GM12864 (cell line): ENCODE results near the gene FZD4.
"Not testable (repeated sequence)": the region's sequence is repeated elsewhere in the genome, so short reads cannot be mapped to it uniquely, and the experiment has no call there.

Experiments used
- DNase-seq: peaks from one replicate; pipeline ENCODE4 v3.0.0-alpha.2; 2011; ENCODE audit warnings: low read depth
- H3K4me3 ChIP-seq: 2 replicates; pipeline ENCODE4 v1.5.1; 2011; ENCODE audit warnings: mild to moderate bottlenecking, low read depth, low read length, control low read depth
- CTCF ChIP-seq: IDR thresholded peaks from 2 replicates; pipeline ENCODE4 v1.5.1; 2011; ENCODE audit warnings: low read depth, mild to moderate bottlenecking, moderate library complexity, low read length, control low read depth, inconsistent platforms; ENCODE audit errors: missing control alignments

The FZD4 gene

DNA sequence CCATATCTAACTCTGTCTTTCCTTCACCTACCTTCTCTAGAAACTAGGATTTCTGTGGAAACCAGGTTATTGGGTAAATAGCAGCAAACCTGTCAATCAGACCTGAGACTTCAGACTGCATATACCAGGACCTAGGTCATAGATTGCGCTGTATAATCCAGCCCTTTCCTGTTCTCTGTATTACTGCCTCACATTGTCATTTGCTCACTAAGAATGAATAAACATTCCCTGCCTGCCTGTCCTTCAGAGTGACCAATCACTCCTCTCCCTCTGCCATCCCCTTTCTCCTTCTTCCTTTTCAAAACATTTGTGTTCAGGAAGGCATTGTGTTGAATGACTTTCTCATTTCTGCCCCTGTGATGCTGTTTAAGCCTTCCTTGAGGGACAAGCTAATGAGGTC, 14.1 kb upstream of the FZD4 start:
- DNase-seq, result no peak
- no peak for TF ChIP-seq CTCF
- no peak overlapping the region for H3K4me3 ChIP-seq

DNA sequence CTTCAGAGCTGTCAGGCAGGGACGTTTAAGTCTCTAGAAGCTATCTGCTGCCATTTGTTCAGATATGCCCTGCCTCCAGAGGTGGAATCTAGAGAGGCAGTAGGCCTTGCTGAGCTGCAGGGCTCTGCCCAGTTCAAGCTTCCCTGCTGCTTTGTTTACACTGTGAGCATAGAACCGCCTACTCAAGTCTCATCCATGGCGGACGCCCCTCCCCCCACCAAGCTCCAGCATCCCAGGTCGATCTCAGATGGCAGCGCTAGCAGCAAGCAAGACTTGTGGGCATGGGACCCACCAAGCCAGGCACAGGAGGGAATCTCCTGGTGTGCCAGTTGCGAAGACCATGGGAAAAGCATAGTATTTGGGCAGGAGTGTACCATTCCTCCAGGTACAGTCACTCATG, 12.4 kb upstream of the FZD4 start:
- not testable (repeated sequence) for H3K4me3 ChIP-seq, DNase-seq

DNA sequence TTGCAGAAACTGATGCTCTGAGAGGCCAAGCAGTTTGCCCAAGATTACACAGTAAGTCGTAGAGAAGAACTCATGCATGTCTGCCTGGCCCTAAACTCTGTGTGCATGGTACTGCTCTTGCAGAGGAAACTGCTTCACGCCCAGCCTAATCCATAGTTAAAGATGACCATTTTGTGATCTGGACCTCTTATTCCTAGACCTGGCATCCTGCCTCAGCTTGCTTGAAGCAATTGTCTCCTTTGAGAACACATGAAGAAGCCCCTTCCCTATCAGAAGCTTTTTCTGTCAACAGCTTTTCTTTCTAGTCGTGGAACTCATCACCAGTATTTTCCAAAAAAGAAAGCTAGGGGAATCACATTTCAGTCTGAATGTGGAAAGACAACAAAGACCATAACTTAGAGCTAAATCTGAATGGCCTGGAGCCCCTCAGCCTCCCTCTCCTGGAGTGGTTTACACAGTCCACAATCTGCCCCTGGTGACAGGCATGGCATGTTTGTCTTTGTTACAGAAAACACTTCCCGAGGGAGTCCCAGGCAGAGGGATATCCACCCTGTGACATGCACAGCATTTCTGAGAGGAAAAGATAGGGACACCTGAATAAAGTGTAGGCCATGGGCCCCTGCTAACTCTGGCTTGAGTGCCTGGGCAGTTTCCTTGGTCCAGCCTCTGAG, 2.9 kb upstream of the FZD4 start:
- H3K4me3 ChIP-seq, result no peak overlapping the region
- TF ChIP-seq CTCF, result no peak
- no peak for DNase-seq

DNA sequence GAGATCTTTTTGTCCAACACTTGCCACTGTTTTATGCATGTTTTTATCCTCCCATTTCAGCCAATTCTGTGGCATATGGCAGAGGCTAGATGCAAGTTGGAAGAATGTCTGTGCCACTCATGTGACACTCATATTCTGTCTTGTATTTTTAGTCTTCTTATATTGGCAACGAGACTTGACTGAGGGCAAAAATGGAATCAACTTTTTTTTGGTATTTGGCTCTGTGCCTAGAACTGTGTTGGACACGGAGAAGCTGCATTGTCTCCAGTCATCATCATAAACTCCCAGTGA, 1.7 kb upstream of the FZD4 start:
- TF ChIP-seq CTCF, result no peak
- H3K4me3 ChIP-seq, result no peak overlapping the region
- no peak for DNase-seq

DNA sequence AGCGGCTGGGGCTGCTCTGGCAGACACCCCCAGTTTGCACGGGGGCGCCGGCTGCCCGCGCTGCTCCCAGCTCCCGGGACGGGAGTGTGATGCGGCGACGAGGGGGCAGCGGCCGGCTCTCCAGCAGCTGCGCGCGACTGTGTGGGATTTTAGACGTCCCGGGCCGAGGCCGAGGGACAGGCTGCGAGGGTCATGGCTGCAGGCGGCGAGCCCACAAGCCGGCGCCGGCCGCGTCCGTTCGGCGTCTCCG, 159 bp downstream of the FZD4 start:
- no peak for DNase-seq
- H3K4me3 ChIP-seq, result peak overlapping the region; percentile 43
- no peak for TF ChIP-seq CTCF

DNA sequence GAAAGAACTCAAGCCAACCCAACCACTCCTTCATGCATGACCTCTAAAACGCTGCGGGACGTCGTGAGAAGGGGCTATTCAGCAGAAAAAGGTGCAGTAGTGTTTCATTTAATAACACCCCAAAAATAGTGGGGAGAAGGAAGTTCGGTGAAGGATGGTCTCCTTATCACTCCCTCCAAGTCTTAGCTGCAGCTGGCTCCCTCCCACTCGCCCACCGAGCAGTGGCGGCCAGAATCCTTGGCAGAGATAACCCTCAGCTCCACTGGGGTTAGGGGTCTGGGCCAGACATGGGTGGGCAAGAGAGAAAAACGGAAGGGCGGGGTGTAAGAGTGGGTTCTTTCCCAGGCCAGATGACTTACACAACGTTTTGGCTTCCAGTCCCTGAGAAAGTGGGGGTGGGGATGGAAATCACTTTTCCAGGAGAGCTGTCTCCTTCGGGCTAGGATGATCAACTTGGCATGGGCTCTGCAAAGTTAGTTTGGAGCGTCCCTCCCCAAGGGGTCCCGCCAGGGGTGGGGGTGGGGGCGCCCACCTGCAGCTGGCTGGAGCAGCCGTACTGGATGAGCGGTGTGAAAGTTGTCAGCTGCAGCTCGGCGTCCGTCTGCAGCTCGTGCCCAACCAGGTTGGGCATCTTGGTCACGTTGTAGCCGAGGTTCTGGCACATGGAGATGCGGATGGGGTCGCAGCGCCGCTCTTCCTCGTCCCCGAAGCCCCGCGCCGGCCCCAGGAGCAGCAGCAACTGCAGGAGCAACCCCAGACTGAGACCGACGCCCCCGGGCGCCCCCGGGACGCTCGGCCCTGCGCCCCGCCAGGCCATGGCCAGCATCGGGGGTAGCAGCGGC, 705 bp downstream of the FZD4 start:
- TF ChIP-seq CTCF, result no peak
- DNase-seq, result no peak
- H3K4me3 ChIP-seq, result peak overlapping the region; percentile 43

DNA sequence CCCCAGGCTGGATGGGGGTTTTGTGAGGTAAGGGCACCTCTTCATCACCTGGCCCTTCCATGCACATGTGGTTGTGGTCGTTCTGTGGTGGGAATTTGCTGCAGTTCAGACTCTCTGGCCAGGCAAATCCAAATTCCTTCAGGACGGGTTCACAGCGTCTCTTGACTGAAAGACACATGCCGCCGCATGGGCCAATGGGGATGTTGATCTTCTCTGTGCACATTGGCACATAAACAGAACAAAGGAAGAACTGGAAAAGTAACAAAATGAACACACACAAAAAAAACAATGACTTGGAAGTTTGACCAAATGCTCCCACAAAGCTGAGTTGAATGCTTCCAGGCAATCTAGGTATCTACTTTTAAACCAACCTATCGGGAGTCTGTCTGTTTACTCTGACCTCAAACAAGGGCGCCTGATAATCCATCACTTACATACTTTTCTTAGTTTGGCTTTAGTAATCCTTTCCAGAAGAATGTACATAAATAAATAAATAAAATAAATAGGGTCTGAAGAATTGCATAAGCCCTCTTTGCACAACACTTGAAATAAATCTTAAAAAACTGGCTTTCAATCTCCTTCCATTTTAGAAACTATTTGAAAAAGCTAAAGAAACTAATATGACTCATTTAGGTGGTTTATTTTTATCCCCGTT, 2.8 kb downstream of the FZD4 start:
- TF ChIP-seq CTCF, result no peak
- H3K4me3 ChIP-seq, result no peak overlapping the region
- DNase-seq, result no peak
